ENCODE data around the gene MRPL21. TPM values are rescaled to one million over a fixed set of nuclear protein-coding genes. Genes with fewer than 3 reads are reported as not detected.
A peak's percentile ranks its signal among the peaks of the same experiment; 100 is the strongest.

The MRPL21 gene
- total and polyA plus RNA-seq, 2 of the 13 experiments (the other 11 are each of a cell fraction or from before 2014, with no cell fraction given), result 61.5 to 100 TPM

DNA sequence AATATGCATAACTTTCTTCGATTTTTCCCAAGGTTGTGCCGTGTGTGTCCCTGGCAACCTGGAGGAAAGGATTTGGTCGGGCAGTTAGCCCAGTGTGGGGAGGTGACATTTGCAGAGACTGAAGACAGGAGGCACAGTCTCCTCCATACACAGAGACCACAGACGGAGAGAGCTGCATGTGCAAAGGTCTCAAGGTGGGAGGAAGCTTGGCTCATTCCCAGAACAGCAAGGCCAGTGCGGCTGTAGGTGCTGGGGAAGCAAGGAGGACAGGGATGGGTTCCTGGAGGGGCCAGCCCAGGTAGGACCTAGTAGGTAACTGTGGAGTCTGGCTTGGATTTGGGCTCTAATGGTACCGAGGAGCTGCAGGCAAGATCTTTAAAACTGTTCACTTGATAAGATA lies 41.2 kb downstream of the MRPL21 start:
- no peak overlapping the region for H3K27ac ChIP-seq (ENCODE audit: extremely low read length, insufficient read depth, low read length)
- peaks cover 24% of the 10 kb centered on the region for H3K4me1 ChIP-seq (ENCODE audit: insufficient read depth, low read length)
- peaks cover 0 to 8% of the 10 kb centered on the region in 2 experiments; a peak in 1 of 5 replicates for H3K27me3 ChIP-seq (ENCODE audit: control insufficient read depth in 1 of 2, insufficient read depth in 2 of 2, low read length in 2 of 2)
- H3K9me3 ChIP-seq (ENCODE audit: low read length), result peaks cover 9% of the 10 kb centered on the region
- H3K79me2 ChIP-seq (ENCODE audit: insufficient read depth, low read length), result no peaks in the 10 kb centered on the region
- H2AFZ ChIP-seq (ENCODE audit: low read length), result no peak overlapping the region
- FAIRE-seq, result no peak
- H3K4me3 ChIP-seq (replicated peaks in 1 of 3; ENCODE audit: insufficient read depth in 1 of 3, low read depth in 2 of 3, low read length in 3 of 3), result no peak overlapping the region
- TF ChIP-seq SP1 (IDR thresholded peaks at IDR 0.05), result no peak
- no peak for TF ChIP-seq SP1 (CRISPR knock-in tag; IDR thresholded peaks at IDR 0.05)
- TF ChIP-seq ZNF136 (CRISPR knock-in tag; IDR thresholded peaks at IDR 0.05; ENCODE audit: low read depth), result no peak
- TF ChIP-seq RXRB (CRISPR knock-in tag; IDR thresholded peaks at IDR 0.05; ENCODE audit: borderline replicate concordance), result 0 out of 2 replicates have a peak, but pooled peaks have one; percentile 13
- TF ChIP-seq TBX2 (CRISPR knock-in tag; IDR thresholded peaks at IDR 0.05; ENCODE audit: borderline replicate concordance), result 0 out of 2 replicates have a peak, but pooled peaks have one; percentile 30
- TF ChIP-seq U2AF1 (optimal IDR thresholded peaks at IDR 0.05; ENCODE audit: low read depth, low read length), result no peak
- TF ChIP-seq SOX6 (IDR thresholded peaks at IDR 0.05), result no peak
- 0 out of 2 replicates have a peak, but pooled peaks have one; percentile 30 for TF ChIP-seq SOX6 (CRISPR knock-in tag; IDR thresholded peaks at IDR 0.05)
- TF ChIP-seq ATF1 (CRISPR knock-in tag; IDR thresholded peaks at IDR 0.05), result no peak
- 0 out of 2 replicates have a peak, but pooled peaks have one; percentile 34 for TF ChIP-seq EED (CRISPR knock-in tag; IDR thresholded peaks at IDR 0.05)
- no peak for TF ChIP-seq ZNF879 (CRISPR knock-in tag; IDR thresholded peaks at IDR 0.05)
- H3K36me3 ChIP-seq (replicated peaks in 1 of 2; ENCODE audit: control insufficient read depth in 1 of 2, insufficient read depth in 2 of 2, low read length in 2 of 2), result no peaks in the 10 kb centered on the region
- DNase-seq (ENCODE audit: low spot score), result no peak
- intact Hi-C loops (cut with micrococcal nuclease; ENCODE audit: unreplicated experiment) (no loop called here), in situ Hi-C loops (cut with HindIII; ENCODE audit: extremely low pct_ligation_motif_present, low pct_unique_long_range_greater_than_20kb) (no loop called here)
- peak overlapping the region; percentile 58; the same call in 1 of the 2 replicates for H3K4me2 ChIP-seq (ENCODE audit: low read depth, low read length)
- BruUV-seq (replicated peaks), result no TSS peak
- 11% methylated on average over 6 of the region's 6 CpGs for WGBS (ENCODE audit: low lambda C conversion rate)
- POLR2A ChIA-PET, result no interaction called here
- no peaks in the 10 kb centered on the region for H4K20me1 ChIP-seq (ENCODE audit: insufficient read depth, low read length)
- no peak for ATAC-seq
- H3K9ac ChIP-seq (ENCODE audit: insufficient read depth, low read depth, low read length), result no peak overlapping the region
- CTCF ChIA-PET (ENCODE audit: low intra/inter-chr PET ratio, low total read pairs), result no interaction called here

DNA sequence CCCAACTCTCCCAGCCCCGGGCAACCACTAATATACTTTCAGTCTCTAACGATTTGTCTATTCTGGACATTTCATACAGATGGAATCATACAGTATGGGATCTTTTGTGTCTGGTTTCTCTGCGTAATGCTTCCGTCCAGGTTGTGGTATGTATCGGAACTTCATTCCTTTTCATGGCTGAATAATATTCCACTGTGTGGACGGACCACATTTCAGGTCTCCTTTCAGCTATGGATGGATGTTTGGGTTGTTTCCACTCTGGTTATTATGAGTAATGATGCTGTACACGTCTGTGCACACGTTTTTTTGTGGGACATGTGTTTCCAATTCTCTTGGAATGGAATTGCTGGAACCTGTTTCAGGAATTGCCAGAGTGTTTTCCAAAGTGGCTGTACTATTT lies 44.5 kb downstream of the MRPL21 start:
- POLR2A ChIA-PET, result interaction anchor here (3.5 kb wide), 1 partner anchor 15 kb away, joined by 31 read pairs; no protein-coding TSS in a partner anchor
- Histone ChIP-seq H3K27me3 (ENCODE audit: control insufficient read depth in 1 of 2, insufficient read depth in 2 of 2, low read length in 2 of 2) (peaks cover 0 to 3% of the 10 kb centered on the region in 2 experiments; a peak in 1 of 5 replicates), H3K9me3 (ENCODE audit: low read length) (peaks cover 8% of the 10 kb centered on the region), H3K4me2 (ENCODE audit: low read depth, low read length) (no peak overlapping the region), H3K4me1 (ENCODE audit: insufficient read depth, low read length) (peaks cover 45% of the 10 kb centered on the region), H2AFZ (ENCODE audit: low read length) (no peak overlapping the region), H3K36me3 (replicated peaks in 1 of 2; ENCODE audit: control insufficient read depth in 1 of 2, insufficient read depth in 2 of 2, low read length in 2 of 2) (no peaks in the 10 kb centered on the region), H4K20me1 (ENCODE audit: insufficient read depth, low read length) (no peaks in the 10 kb centered on the region), H3K79me2 (ENCODE audit: insufficient read depth, low read length) (no peaks in the 10 kb centered on the region), H3K27ac (ENCODE audit: extremely low read length, insufficient read depth, low read length) (no peak overlapping the region), H3K4me3 (replicated peaks in 1 of 3; ENCODE audit: insufficient read depth in 1 of 3, low read depth in 2 of 3, low read length in 3 of 3) (no peak overlapping the region), H3K9ac (ENCODE audit: insufficient read depth, low read depth, low read length) (no peak overlapping the region)
- in situ Hi-C loops (cut with HindIII; ENCODE audit: extremely low pct_ligation_motif_present, low pct_unique_long_range_greater_than_20kb), result no loop called here
- no peak for FAIRE-seq
- intact Hi-C loops (cut with micrococcal nuclease; ENCODE audit: unreplicated experiment), result no loop called here
- no TSS peak for BruUV-seq (replicated peaks)
- no peak for ATAC-seq
- CTCF ChIA-PET (ENCODE audit: low intra/inter-chr PET ratio, low total read pairs), result no interaction called here
- TF ChIP-seq ZMYM3 (CRISPR knock-in tag; IDR thresholded peaks at IDR 0.05) (peak; percentile 52; the same call in 1 of the 2 replicates), ZNF75D (CRISPR knock-in tag; IDR thresholded peaks at IDR 0.05; ENCODE audit: borderline replicate concordance) (no peak)
- DNase-seq (ENCODE audit: low spot score), result no peak
- WGBS (ENCODE audit: low lambda C conversion rate), result 74% methylated on average over 8 of the region's 8 CpGs

Measured in HepG2 (cell line).